Measurements from ENCODE around the gene NSUN3.

NSUN3 gene

GRCh38 chr3:94050546-94050945 lies 12.3 kb upstream of the NSUN3 start:
- no peak for TF ChIP-seq CTCF (IDR thresholded peaks at IDR 0.05; ENCODE audit: borderline replicate concordance, control extremely low read depth, extremely low read depth, insufficient read depth, missing control alignments)
- no peak for DNase-seq (ENCODE audit: low spot score)

GRCh38 chr3:94061297-94061696 lies 1.6 kb upstream of the NSUN3 start:
- no peak for TF ChIP-seq CTCF (IDR thresholded peaks at IDR 0.05; ENCODE audit: borderline replicate concordance, control extremely low read depth, extremely low read depth, insufficient read depth, missing control alignments)
- in situ Hi-C loops (cut with MboI; ENCODE audit: low sequenced_read_pairs, unreplicated experiment), result no loop called here
- no peak for DNase-seq (ENCODE audit: low spot score)

More at GRCh38 chr3:94050546-94050945, 12.3 kb upstream of the NSUN3 start:
- in situ Hi-C loops (cut with MboI; ENCODE audit: low sequenced_read_pairs, unreplicated experiment), result no loop called here

- TF ChIP-seq CTCF (IDR thresholded peaks at IDR 0.05; ENCODE audit: borderline replicate concordance, control extremely low read depth, extremely low read depth, insufficient read depth, missing control alignments), result no peak
- in situ Hi-C loops (cut with MboI; ENCODE audit: low sequenced_read_pairs, unreplicated experiment), result no loop called here
Observed at GRCh38 chr3:94063496-94064119, 747 bp downstream of the NSUN3 start.

GRCh38 chr3:94064243-94064860 lies 1.5 kb downstream of the NSUN3 start:
- DNase-seq (ENCODE audit: low spot score), result no peak
- TF ChIP-seq CTCF (IDR thresholded peaks at IDR 0.05; ENCODE audit: borderline replicate concordance, control extremely low read depth, extremely low read depth, insufficient read depth, missing control alignments), result no peak
- in situ Hi-C loops (cut with MboI; ENCODE audit: low sequenced_read_pairs, unreplicated experiment), result no loop called here

More at GRCh38 chr3:94063496-94064119, 747 bp downstream of the NSUN3 start:
- no peak for DNase-seq (ENCODE audit: low spot score)

- no peak for DNase-seq (ENCODE audit: low spot score)
- TF ChIP-seq CTCF (IDR thresholded peaks at IDR 0.05; ENCODE audit: borderline replicate concordance, control extremely low read depth, extremely low read depth, insufficient read depth, missing control alignments), result no peak
- in situ Hi-C loops (cut with MboI; ENCODE audit: low sequenced_read_pairs, unreplicated experiment), result no loop called here
Observed at GRCh38 chr3:94065122-94065521, 2.3 kb downstream of the NSUN3 start.

GRCh38 chr3:94065819-94066480 lies 3.1 kb downstream of the NSUN3 start:
- in situ Hi-C loops (cut with MboI; ENCODE audit: low sequenced_read_pairs, unreplicated experiment), result no loop called here
- DNase-seq (ENCODE audit: low spot score), result no peak
- no peak for TF ChIP-seq CTCF (IDR thresholded peaks at IDR 0.05; ENCODE audit: borderline replicate concordance, control extremely low read depth, extremely low read depth, insufficient read depth, missing control alignments)
